GM12892 (cell line): Measurements from ENCODE around the gene G2E3.

Source experiments
- POLR2A ChIP-seq: IDR thresholded peaks from 2 replicates; pipeline ENCODE4 v1.6.1; 2011; ENCODE audit warnings: low read depth, low read length, control low read depth
- POLR2AphosphoS5 ChIP-seq: IDR thresholded peaks from 2 replicates; pipeline ENCODE4 v1.6.1; 2011; ENCODE audit warnings: low read depth, low read length, control low read depth

- TF ChIP-seq POLR2A (no peak), POLR2AphosphoS5 (no peak)
Measured at GRCh38 chr14:30559638-30560091, 707 bp downstream of the G2E3 start.
